Effector memory CD8-positive, alpha-beta T cell (primary cell): ENCODE measurements around the gene USH2A.

Experiments
- ATAC-seq: fragments of 150-1000 bp; cut with Tn5 transposase; replicated peaks from 2 replicates; pipeline ENCODE4 v1.10.0; 2021; ENCODE audit warnings: mild to moderate bottlenecking, moderate library complexity
- DNase-seq, 3 experiments: peaks; one replicate each; pipeline ENCODE4 v3.0.0; 2021
- H3K27ac Mint-ChIP-seq, 2 donors: one replicate each; pipeline ENCODE4 v1.8.0; 2022; ENCODE audit warnings: mild to moderate bottlenecking in 2 of 2, mixed read lengths in 2 of 2, moderate library complexity in 2 of 2
- H3K27me3 Mint-ChIP-seq, 2 donors: one replicate each; pipeline ENCODE4 v1.8.0; 2022; ENCODE audit warnings: mixed read lengths in 2 of 2
- H3K36me3 Mint-ChIP-seq: one replicate; pipeline ENCODE4 v1.8.0; 2022; ENCODE audit warnings: mild to moderate bottlenecking, moderate library complexity, mixed read lengths; ENCODE audit not compliant: insufficient read depth
- H3K4me1 Mint-ChIP-seq, 2 donors: one replicate each; pipeline ENCODE4 v1.8.0; 2022; ENCODE audit warnings: low read depth in 2 of 2, mixed read lengths in 2 of 2
- H3K4me3 Mint-ChIP-seq, 2 donors: one replicate each; pipeline ENCODE4 v1.8.0; 2022; ENCODE audit warnings: mild to moderate bottlenecking in 2 of 2, mixed read lengths in 2 of 2, moderate library complexity in 2 of 2
- H3K9me3 Mint-ChIP-seq, 2 donors: one replicate each; pipeline ENCODE4 v1.8.0; 2022; ENCODE audit warnings: mixed read lengths in 2 of 2

The USH2A gene

DNA sequence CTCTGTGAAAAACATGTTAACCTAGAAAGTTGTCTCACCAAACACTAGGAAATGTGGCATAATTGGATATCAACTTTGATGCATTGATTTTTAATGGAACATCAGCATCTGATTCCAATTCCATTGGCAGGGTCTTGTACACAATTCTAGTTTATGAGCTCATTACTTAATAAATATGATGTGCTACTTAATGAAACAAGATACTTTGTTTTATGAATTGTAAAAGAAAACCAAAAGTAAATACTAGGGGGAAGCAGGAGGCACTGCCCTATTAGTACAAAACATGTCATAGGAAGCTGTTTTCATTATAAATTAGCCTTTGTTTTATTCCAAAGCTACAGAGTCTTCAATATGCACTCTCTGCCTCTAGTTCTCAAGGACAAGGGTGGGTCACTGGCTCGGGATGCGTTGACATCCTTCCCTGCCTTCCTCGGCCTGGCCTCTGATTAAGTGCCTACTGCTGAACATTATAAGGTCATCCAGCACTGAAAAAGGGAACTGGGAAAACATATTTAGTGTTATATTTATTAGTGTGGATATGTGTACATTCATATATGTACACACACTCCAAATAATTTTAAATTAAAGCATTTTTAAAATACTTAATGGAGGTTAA, 185.2 kb downstream of the USH2A start:
- H3K27me3 Mint-ChIP-seq, result no peaks in the 10 kb centered on the region
- H3K27ac Mint-ChIP-seq, result no peak overlapping the region
- no peaks in the 10 kb centered on the region for H3K4me1 Mint-ChIP-seq
- ATAC-seq, result no peak
- H3K36me3 Mint-ChIP-seq, result no peaks in the 10 kb centered on the region
- no peak for DNase-seq
- peaks cover 10 to 12% of the 10 kb centered on the region in 2 donors for H3K9me3 Mint-ChIP-seq
- H3K4me3 Mint-ChIP-seq, result no peak overlapping the region

DNA sequence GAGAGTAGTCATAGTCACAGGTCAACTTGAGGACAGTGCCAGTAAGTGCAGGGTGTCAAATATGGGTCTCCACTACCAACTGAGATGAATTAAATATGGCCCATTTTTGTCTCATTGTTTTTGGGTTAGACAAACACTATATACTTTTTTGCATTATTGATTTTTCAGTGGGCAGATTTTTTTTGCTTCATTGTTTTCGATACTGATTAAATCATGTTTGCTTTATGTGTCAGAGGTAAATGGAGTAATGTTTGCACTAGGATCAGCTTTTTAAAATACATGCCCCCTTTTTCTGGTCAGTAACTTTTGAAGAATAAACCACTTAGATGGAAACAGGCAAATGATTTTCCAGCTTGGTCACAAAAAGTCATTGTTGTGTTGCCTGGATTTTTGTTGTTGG, 199.0 kb downstream of the USH2A start:
- H3K4me3 Mint-ChIP-seq, result no peak overlapping the region
- H3K27me3 Mint-ChIP-seq, result no peaks in the 10 kb centered on the region
- no peak for DNase-seq
- ATAC-seq, result no peak
- peaks cover 26 to 35% of the 10 kb centered on the region in 2 donors for H3K9me3 Mint-ChIP-seq
- H3K36me3 Mint-ChIP-seq, result no peaks in the 10 kb centered on the region
- H3K4me1 Mint-ChIP-seq, result no peaks in the 10 kb centered on the region
- H3K27ac Mint-ChIP-seq, result no peak overlapping the region

DNA sequence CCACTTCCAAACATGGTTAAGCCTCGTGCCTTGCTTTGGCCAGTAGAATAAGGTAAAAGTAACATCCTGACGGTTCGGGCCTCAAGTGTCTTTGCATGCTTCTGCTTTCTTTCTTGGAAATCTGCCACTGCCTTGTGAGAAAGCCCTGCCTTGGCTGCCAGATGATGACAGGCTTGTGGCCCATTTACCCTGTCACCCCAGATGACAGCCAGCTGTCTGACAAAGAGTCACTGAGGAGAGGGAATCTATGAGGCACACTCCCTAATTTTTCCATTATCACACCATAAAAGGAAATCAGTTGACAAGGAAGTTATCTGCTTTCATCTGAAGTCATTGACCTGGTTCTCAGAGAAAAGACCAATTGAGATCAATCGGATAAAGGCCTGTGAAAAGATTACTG, 199.8 kb downstream of the USH2A start:
- no peak for ATAC-seq
- Mint-ChIP-seq H3K27me3 (no peaks in the 10 kb centered on the region), H3K36me3 (no peaks in the 10 kb centered on the region), H3K4me1 (no peaks in the 10 kb centered on the region), H3K27ac (no peak overlapping the region), H3K4me3 (no peak overlapping the region), H3K9me3 (peaks cover 26 to 35% of the 10 kb centered on the region in 2 donors)
- no peak for DNase-seq

DNA sequence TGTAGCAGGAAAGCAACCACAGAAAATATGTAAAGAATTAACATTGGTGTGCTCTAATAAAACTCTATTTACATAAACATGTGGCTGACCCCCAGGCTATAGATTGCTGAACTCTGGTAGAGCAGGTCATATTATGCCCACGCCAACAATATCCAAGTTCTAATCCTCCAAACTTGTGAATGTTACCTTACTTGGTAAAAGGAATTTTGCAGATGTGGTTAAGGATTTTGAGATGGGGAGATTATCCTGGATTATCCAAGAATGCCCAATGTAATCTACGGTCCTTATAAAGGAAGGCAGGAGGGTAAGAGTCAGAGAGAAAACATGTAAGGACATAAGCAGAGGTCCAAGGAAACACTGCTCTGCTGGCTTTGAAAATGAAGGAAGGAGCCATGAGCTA, 201.0 kb downstream of the USH2A start:
- peaks cover 21 to 25% of the 10 kb centered on the region in 2 donors for H3K9me3 Mint-ChIP-seq
- no peak for DNase-seq
- ATAC-seq, result no peak

DNA sequence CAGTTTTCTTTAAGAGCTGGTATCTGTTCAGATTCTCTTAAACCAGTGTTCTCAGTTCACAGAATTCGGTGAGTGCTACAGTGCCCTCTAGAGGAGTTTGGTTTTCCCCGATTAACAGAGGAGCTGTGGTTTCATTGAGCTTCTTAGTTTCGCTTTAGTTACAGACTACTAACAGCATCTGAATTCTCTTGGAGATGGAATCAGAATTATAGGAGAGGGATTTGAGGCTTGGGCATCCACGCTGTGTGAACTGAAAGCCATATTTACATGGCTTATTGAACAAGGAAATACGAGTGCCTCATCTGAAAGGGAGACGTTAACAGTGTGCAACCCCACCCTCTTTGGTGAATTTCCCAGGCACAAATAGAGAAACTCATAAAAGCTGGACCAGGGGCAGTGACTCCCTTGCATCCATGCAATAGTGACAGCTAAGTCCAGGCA, 202.0 kb downstream of the USH2A start:
- DNase-seq (no peak), ATAC-seq (no peak)
- Mint-ChIP-seq H3K27ac (no peak overlapping the region), H3K36me3 (no peaks in the 10 kb centered on the region), H3K27me3 (no peaks in the 10 kb centered on the region), H3K4me1 (no peaks in the 10 kb centered on the region), H3K9me3 (peaks cover 16% of the 10 kb centered on the region in 2 donors), H3K4me3 (no peak overlapping the region)

More for the DNA sequence above, 201.0 kb downstream of the USH2A start:
- Mint-ChIP-seq H3K4me1 (no peaks in the 10 kb centered on the region), H3K27me3 (no peaks in the 10 kb centered on the region), H3K27ac (no peak overlapping the region), H3K36me3 (no peaks in the 10 kb centered on the region), H3K4me3 (no peak overlapping the region)

DNA sequence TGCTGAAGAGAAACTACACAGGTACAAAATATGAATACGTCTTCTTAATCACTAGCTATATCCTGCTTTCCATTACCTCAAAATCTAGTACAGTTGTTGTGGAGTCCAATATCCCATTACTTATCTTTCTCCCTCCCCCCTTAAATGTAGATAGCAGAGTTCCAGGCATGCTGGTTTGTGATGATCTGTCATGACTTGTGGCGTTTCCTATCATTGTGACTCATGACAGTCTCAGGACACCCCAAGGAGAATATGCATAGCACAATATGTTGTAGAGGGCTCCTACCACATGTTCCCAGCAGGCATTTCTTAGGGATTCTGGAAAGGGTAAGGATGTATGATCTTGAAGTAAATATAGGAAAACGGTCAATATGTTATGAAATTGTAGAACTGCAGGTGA, 206.9 kb downstream of the USH2A start:
- ATAC-seq (no peak), DNase-seq (no peak)
- H3K4me3 Mint-ChIP-seq, result no peak overlapping the region
- no peak overlapping the region for H3K27ac Mint-ChIP-seq
- H3K27me3 Mint-ChIP-seq, result no peaks in the 10 kb centered on the region
- peaks cover 8 to 11% of the 10 kb centered on the region in 2 donors for H3K9me3 Mint-ChIP-seq
- no peaks in the 10 kb centered on the region for H3K4me1 Mint-ChIP-seq
- no peaks in the 10 kb centered on the region for H3K36me3 Mint-ChIP-seq

DNA sequence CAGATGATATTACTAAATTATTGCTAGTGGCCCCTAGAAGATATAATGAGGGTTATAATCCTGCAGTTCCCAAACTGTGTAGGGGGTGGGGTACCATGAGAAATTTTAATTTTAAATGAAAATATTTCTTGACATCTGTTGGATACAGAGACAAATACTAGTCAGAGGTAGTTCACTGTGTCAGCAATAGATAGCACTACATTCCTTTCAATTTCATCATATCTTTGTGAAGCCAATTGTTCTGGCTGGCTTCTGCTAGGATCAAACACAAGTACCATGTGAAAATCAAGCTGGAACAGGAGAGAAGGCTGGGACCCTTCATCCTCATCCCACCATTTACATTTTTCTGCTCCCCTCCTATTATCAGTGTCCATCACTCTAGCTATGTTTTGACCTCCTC, 208.1 kb downstream of the USH2A start:
- no peaks in the 10 kb centered on the region for H3K36me3 Mint-ChIP-seq
- no peaks in the 10 kb centered on the region for H3K4me1 Mint-ChIP-seq
- DNase-seq (no peak), ATAC-seq (no peak)
- H3K4me3 Mint-ChIP-seq, result no peak overlapping the region
- no peak overlapping the region for H3K27ac Mint-ChIP-seq
- no peaks in the 10 kb centered on the region for H3K27me3 Mint-ChIP-seq
- peaks cover 5 to 8% of the 10 kb centered on the region in 2 donors for H3K9me3 Mint-ChIP-seq

DNA sequence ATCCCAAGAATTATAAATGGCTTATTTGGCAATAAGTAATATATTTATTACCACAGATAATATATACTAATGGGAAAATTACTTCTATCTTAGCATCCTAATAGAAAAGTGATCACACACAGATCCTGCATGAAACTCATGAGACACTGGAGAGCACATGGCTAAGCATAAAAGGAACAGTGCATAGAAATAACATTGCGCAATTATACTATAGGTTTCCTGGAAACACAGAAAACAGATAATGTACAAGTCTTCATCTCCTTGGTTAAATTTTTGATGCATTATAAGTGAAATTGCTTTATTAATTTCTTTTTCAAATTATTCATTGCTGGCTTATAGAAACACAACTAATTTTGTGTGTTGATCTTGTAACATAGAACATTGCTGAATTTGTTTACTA, 210.4 kb downstream of the USH2A start:
- H3K36me3 Mint-ChIP-seq, result no peaks in the 10 kb centered on the region
- no peak overlapping the region for H3K4me3 Mint-ChIP-seq
- no peak for ATAC-seq
- peaks cover 6% of the 10 kb centered on the region in 2 donors for H3K9me3 Mint-ChIP-seq
- DNase-seq, result no peak
- no peaks in the 10 kb centered on the region for H3K27me3 Mint-ChIP-seq
- H3K4me1 Mint-ChIP-seq, result no peaks in the 10 kb centered on the region
- H3K27ac Mint-ChIP-seq, result no peak overlapping the region

DNA sequence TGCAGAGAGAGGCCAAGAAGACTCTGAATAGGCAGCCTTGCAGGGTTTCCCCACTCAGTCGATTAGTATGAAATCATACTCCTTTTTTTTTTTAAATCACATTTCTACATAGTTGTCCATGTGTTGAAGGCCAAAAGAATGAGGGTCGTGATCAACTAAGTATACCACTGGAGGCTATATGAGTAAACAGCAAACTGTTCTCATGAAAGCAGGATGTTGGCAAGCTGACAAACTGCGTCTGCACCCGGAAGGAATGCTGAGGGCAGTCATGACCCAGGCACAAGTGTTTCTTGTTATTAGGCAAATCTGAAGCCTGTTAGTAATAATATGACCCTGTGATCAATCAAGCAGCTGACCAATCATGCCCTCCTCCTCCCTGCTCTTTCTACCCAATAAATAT, 213.2 kb downstream of the USH2A start:
- H3K4me3 Mint-ChIP-seq, result no peak overlapping the region
- peaks cover 6 to 8% of the 10 kb centered on the region in 2 donors for H3K9me3 Mint-ChIP-seq
- no peaks in the 10 kb centered on the region for H3K27me3 Mint-ChIP-seq
- no peak for DNase-seq
- H3K36me3 Mint-ChIP-seq, result no peaks in the 10 kb centered on the region
- no peaks in the 10 kb centered on the region for H3K4me1 Mint-ChIP-seq
- H3K27ac Mint-ChIP-seq, result no peak overlapping the region
- no peak for ATAC-seq

DNA sequence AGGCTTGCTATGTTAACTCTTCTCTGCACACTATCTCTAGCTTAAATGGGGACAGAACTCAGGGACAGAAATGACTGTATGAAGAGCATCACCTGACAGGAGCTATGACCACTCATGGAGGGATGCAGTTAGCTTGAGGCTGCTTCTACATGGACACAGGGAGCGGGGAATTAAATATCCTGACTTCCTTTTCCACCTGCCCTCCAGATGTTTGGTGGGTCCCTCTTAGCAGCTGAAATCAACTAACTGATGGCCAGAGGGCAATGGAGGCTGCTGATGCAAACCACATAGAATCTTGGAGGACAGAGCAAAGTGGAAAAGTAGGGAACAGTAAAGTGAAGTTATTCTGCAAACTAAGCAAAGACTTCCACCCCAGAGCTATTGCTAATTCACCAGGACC, 214.1 kb downstream of the USH2A start:
- Mint-ChIP-seq H3K4me3 (no peak overlapping the region), H3K27me3 (no peaks in the 10 kb centered on the region), H3K4me1 (no peaks in the 10 kb centered on the region), H3K9me3 (peaks cover 6 to 8% of the 10 kb centered on the region in 2 donors), H3K36me3 (no peaks in the 10 kb centered on the region), H3K27ac (no peak overlapping the region)
- ATAC-seq, result no peak
- DNase-seq, result no peak

DNA sequence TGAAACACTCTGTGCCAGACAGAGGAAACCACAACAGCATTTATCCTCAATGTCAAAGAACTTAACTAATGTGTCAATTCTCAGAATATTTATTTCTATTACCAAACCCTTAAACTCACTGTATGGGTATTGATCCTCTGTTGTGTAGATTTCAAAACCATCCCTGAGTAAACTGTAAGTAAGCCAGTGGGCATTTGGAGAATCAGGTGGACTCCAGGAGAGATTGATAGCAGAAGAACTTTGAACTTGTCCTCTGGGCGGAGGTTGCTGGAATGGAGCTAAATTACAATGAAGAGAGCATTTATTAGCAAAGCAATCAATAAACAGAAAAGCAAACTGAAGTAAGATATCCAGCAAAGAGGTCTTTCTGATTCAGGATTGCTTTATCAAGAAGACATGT, 216.1 kb downstream of the USH2A start:
- ATAC-seq (no peak), DNase-seq (no peak)
- Mint-ChIP-seq H3K4me1 (no peaks in the 10 kb centered on the region), H3K36me3 (no peaks in the 10 kb centered on the region), H3K27me3 (no peaks in the 10 kb centered on the region), H3K27ac (no peak overlapping the region), H3K4me3 (no peak overlapping the region), H3K9me3 (peaks cover 8 to 13% of the 10 kb centered on the region in 2 donors)

DNA sequence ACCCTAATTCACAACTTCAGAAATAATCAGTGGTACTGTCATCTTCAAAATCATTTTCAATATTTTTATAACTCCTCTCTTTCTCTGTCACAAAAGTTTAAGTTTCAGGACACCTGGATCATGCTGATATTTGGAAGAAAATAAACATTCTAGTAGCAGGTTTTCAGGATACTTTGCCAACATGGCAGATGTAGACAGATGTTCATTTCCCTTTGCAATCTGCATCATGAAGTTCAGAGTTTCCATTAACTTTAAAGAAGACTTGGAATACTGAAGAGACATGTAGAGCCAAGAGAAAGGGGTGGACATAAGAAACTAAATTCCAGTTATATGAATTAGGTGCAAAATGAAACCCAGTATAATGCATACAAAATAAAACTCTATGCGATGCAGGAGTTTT, 218.1 kb downstream of the USH2A start:
- DNase-seq (no peak), ATAC-seq (no peak)
- Mint-ChIP-seq H3K4me3 (no peak overlapping the region), H3K36me3 (no peaks in the 10 kb centered on the region), H3K9me3 (peaks cover 3 to 15% of the 10 kb centered on the region in 2 donors), H3K27me3 (no peaks in the 10 kb centered on the region), H3K4me1 (no peaks in the 10 kb centered on the region), H3K27ac (no peak overlapping the region)

DNA sequence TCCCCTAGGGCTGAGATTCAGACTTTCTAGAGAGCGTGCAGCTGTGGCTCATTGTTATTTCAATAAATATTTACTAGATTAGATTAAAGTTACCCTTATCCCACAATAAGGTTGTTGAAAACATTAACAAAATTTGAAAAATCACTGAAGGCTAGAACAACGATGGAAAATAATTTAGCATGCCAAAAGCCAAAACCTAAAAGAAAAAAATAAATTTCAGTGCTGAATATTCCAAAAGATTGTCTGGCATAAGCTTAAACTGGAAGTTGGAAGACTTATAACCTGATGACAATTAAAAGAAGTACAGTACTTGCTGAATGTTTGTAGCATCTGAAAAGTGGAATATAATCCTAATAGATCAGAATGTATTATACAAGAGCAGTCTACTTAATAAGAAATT, 221.3 kb downstream of the USH2A start:
- Mint-ChIP-seq H3K4me1 (no peaks in the 10 kb centered on the region), H3K36me3 (no peaks in the 10 kb centered on the region), H3K27ac (no peak overlapping the region), H3K9me3 (peaks cover 3 to 20% of the 10 kb centered on the region in 2 donors), H3K4me3 (no peak overlapping the region), H3K27me3 (no peaks in the 10 kb centered on the region)
- ATAC-seq, result no peak
- no peak for DNase-seq

DNA sequence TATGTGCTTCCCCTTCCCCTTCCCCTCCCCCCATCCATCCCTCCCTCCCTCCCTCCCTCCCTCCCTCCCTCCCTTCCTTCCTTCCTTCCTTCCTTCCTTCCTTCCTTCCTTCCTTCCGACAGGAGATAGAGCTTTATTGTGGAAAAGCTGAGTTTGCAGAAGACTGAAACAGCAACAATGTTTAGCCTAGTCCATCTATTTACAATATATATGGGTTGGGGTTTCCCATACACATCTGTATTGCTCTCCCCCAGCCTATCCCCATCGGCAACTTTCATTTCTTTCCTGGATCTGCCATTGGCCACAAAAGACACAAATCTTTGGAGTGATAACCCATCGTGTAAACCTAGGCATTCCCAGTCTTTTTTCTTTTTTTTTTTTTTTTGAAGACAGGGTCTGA, 222.3 kb downstream of the USH2A start:
- H3K27me3 Mint-ChIP-seq, result no peaks in the 10 kb centered on the region

DNA sequence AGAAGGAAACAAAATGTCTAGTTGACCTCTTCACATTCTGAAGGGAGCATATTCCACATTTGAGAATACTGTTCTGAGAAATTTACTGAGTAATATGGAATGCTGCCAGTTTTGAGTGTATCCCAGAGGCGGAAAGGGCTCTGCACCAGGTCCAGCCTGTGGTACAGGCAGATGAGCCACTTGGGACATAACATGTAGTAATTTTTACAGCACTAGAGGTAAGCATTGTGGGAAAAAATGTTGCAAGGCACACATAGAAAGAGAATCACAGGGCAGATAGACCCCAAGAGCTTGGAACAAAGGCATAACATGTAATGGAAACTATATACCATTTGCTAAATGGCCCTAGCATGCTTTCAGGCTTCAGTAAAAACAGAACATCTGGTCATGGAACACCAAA, 228.5 kb downstream of the USH2A start:
- Mint-ChIP-seq H3K9me3 (peaks cover 10 to 25% of the 10 kb centered on the region in 2 donors), H3K27ac (no peak overlapping the region), H3K4me1 (no peaks in the 10 kb centered on the region), H3K4me3 (no peak overlapping the region), H3K36me3 (no peaks in the 10 kb centered on the region), H3K27me3 (no peaks in the 10 kb centered on the region)
- ATAC-seq (no peak), DNase-seq (no peak)

More for the DNA sequence above, 222.3 kb downstream of the USH2A start:
- no peak overlapping the region for H3K4me3 Mint-ChIP-seq
- DNase-seq (no peak), ATAC-seq (no peak)
- no peaks in the 10 kb centered on the region for H3K36me3 Mint-ChIP-seq
- no peak overlapping the region for H3K27ac Mint-ChIP-seq
- peaks cover 3 to 21% of the 10 kb centered on the region in 2 donors for H3K9me3 Mint-ChIP-seq
- no peaks in the 10 kb centered on the region for H3K4me1 Mint-ChIP-seq
